ENCODE measurements around the gene KIF22. TPM values are rescaled to one million over a fixed set of nuclear protein-coding genes. Genes with fewer than 3 reads are reported as not detected.

KIF22 gene
- total and polyA plus RNA-seq, 3 donors from 2014 or later, result 69.6 to 85.1 (median 79.8) TPM

- peak overlapping the region; percentile 58 to 71 for H3K4me3 ChIP-seq
- TF ChIP-seq CTCF (IDR thresholded peaks at IDR 0.05), result no peak
- TF ChIP-seq POLR2A (IDR thresholded peaks at IDR 0.05), result no peak
- no peaks in the 10 kb centered on the region for H3K9me3 ChIP-seq
- H3K36me3 ChIP-seq (ENCODE audit: low read depth, missing control alignments), result no peaks in the 10 kb centered on the region
- H3K27ac ChIP-seq, result peak overlapping the region; percentile 92 to 96
- DNase-seq, result peak; percentile 54
- 0 to 1% methylated on average over 1 to 52 of the region's 99 CpGs for WGBS, 2 donors
- H3K27me3 ChIP-seq, result no peaks in the 10 kb centered on the region
- intact Hi-C loops (cut with DNase I; ENCODE audit: low total_unique reads), result no loop called here
- peaks cover 51% of the 10 kb centered on the region for H3K4me1 ChIP-seq
These were observed 16.3 kb downstream of the KIF22 start for GRCh38 chr16:29806641-29807425.

GRCh38 chr16:29807426-29808218, 17.1 kb downstream of the KIF22 start:
- Histone ChIP-seq H3K9me3 (no peaks in the 10 kb centered on the region), H3K4me3 (peak overlapping the region; percentile 58 to 71), H3K36me3 (ENCODE audit: low read depth, missing control alignments) (no peaks in the 10 kb centered on the region), H3K27me3 (no peaks in the 10 kb centered on the region), H3K4me1 (peaks cover 59% of the 10 kb centered on the region), H3K27ac (peak overlapping the region; percentile 92 to 96)
- TF ChIP-seq CTCF (IDR thresholded peaks at IDR 0.05) (peak in 2 of 3 experiments; percentile 18 to 31), POLR2A (IDR thresholded peaks at IDR 0.05) (no peak)
- WGBS, 2 donors, result 0 to 2% methylated on average over 15 to 66 of the region's 69 CpGs
- DNase-seq, result peak; percentile 92
- intact Hi-C loops (cut with DNase I; ENCODE audit: low total_unique reads), result no loop called here

- intact Hi-C loops (cut with DNase I; ENCODE audit: low total_unique reads), result no loop called here
- no peak for TF ChIP-seq CTCF (IDR thresholded peaks at IDR 0.05)
- no peak for TF ChIP-seq POLR2A (IDR thresholded peaks at IDR 0.05)
- H3K27ac ChIP-seq, result peak overlapping the region; percentile 92 to 96
- no peaks in the 10 kb centered on the region for H3K9me3 ChIP-seq
- no peak for DNase-seq
- peaks cover 65% of the 10 kb centered on the region for H3K4me1 ChIP-seq
- 31 to 34% methylated on average over 25 of the region's 25 CpGs for WGBS, 2 donors
- H3K4me3 ChIP-seq, result peak overlapping the region; percentile 58 to 71
- H3K27me3 ChIP-seq, result no peaks in the 10 kb centered on the region
- H3K36me3 ChIP-seq (ENCODE audit: low read depth, missing control alignments), result no peaks in the 10 kb centered on the region
These were observed 17.8 kb downstream of the KIF22 start for GRCh38 chr16:29808219-29808900.

GRCh38 chr16:29809031-29809747, 18.6 kb downstream of the KIF22 start:
- Histone ChIP-seq H3K9me3 (no peaks in the 10 kb centered on the region), H3K4me1 (peaks cover 68% of the 10 kb centered on the region), H3K36me3 (ENCODE audit: low read depth, missing control alignments) (no peaks in the 10 kb centered on the region), H3K27me3 (no peaks in the 10 kb centered on the region), H3K4me3 (no peak overlapping the region), H3K27ac (peak overlapping the region; percentile 92 to 96)
- intact Hi-C loops (cut with DNase I; ENCODE audit: low total_unique reads), result no loop called here
- 55 to 61% methylated on average over 12 to 28 of the region's 31 CpGs for WGBS, 2 donors
- DNase-seq, result no peak
- no peak for TF ChIP-seq CTCF (IDR thresholded peaks at IDR 0.05)
- no peak for TF ChIP-seq POLR2A (IDR thresholded peaks at IDR 0.05)
